ENCODE data around the gene SDK2. TPM values are rescaled to one million over a fixed set of nuclear protein-coding genes. Genes with fewer than 3 reads are reported as not detected.

Gene SDK2
- total RNA-seq, 1 donor, result under 0.01 TPM

DNA sequence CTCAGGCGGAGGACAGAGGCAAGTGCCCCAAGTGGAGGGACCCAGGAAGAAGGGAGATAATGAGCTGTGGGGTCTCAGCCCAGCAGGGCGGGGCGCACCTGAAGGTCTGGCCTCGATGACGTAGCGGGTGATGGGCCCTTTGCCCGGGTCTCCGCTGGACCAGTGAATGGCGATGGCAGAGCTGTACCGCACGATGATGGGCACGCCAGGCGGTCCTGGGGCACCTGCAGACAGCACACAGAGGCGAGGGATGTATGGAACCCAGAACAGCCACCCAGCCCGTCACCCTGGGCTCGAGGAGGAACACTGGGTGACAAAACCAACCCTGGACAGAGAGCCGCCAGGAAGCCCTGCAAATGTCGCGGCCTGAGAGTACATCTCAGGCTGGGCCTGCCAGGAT lies 286.3 kb downstream of the SDK2 start:
- no peak for DNase-seq (ENCODE audit: low read depth)
- H3K4me3 ChIP-seq (ENCODE audit: low read depth, low read length), result no peak overlapping the region
- TF ChIP-seq CTCF (IDR thresholded peaks at IDR 0.05; ENCODE audit: insufficient read depth, low read depth, low read length), result no peak

- no peak for TF ChIP-seq CTCF (IDR thresholded peaks at IDR 0.05; ENCODE audit: insufficient read depth, low read depth, low read length)
- H3K4me3 ChIP-seq (ENCODE audit: low read depth, low read length), result no peak overlapping the region
- no peak for DNase-seq (ENCODE audit: low read depth)
Observed at GRCh38 chr17:73357318-73357717, 286.9 kb downstream of the SDK2 start.

DNA sequence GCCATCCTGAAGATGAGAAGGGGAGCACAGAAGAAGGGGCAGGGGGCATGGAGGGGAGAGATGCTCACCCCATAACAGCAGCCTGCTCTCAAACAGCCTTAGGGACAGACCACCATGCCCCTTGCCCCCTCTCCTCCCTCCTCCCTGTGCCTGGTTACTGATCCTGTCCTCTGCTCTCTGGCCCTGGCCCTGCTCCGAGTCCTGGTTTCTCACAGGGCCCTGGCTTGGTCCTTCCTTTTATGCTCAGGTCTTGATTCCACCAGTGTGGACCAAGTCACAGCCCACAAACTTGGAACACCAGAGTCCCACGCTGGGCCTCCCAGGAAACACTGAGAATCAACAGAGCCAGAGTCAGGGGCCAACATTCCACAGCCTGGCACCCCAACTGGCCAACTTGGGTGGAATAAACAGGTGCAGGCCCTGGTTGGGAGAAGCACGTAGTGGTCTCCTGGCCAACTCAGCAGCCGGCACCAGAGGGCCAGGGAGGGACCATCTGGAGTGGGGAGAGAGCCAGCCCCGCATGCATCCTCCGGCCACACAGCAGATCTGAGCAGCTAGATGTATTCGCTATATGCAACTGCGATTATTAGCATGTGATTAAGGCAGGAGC lies 287.6 kb downstream of the SDK2 start:
- no peak for DNase-seq (ENCODE audit: low read depth)
- H3K4me3 ChIP-seq (ENCODE audit: low read depth, low read length), result no peak overlapping the region
- no peak for TF ChIP-seq CTCF (IDR thresholded peaks at IDR 0.05; ENCODE audit: insufficient read depth, low read depth, low read length)

- H3K4me3 ChIP-seq (ENCODE audit: low read depth, low read length), result no peak overlapping the region
- DNase-seq (ENCODE audit: low read depth), result no peak
- TF ChIP-seq CTCF (IDR thresholded peaks at IDR 0.05; ENCODE audit: insufficient read depth, low read depth, low read length), result no peak
Observed at GRCh38 chr17:73354423-73355284, 289.6 kb downstream of the SDK2 start.

GRCh38 chr17:73352261-73352660 lies 292.0 kb downstream of the SDK2 start:
- DNase-seq (ENCODE audit: low read depth), result no peak
- TF ChIP-seq CTCF (IDR thresholded peaks at IDR 0.05; ENCODE audit: insufficient read depth, low read depth, low read length), result no peak
- no peak overlapping the region for H3K4me3 ChIP-seq (ENCODE audit: low read depth, low read length)

DNA sequence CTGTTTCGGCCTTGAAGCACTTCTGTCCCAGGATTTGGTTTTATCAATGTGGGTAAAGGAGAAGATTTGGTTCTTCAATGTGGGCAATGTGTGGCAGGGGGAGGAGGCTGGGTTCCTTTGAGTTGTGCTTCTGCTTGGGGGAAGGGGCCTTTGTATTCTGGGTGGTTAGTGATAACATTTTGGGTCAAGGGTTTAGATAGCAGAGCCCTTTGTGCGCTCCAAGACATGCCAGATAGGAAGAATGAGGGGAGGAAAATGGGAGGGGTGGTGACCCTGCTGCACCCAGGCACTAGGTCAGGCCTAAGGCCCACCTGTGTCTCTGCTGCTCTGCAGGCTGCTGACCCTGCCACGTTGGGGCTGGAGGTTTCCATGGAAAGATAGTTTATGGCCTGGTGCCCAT lies 292.5 kb downstream of the SDK2 start:
- H3K4me3 ChIP-seq (ENCODE audit: low read depth, low read length), result no peak overlapping the region
- no peak for DNase-seq (ENCODE audit: low read depth)
- no peak for TF ChIP-seq CTCF (IDR thresholded peaks at IDR 0.05; ENCODE audit: insufficient read depth, low read depth, low read length)
